Loucy (cell line): Measurements from ENCODE around the gene DYRK2.

Source experiments
- H2AFZ ChIP-seq: fragments of 200-600 bp; sonication (generic); 2 replicates; pipeline ENCODE4 v1.6.0; 2016; ENCODE audit warnings: antibody characterized with exemption, mild to moderate bottlenecking, low read length, moderate library complexity
- H3F3A ChIP-seq: fragments of 200-600 bp; 2 replicates; pipeline ENCODE4 v1.6.0; 2016; ENCODE audit warnings: antibody characterized with exemption, low read depth, mild to moderate bottlenecking
- H3K27me3 ChIP-seq: fragments of 200-600 bp; sonication (generic); 2 replicates; pipeline ENCODE4 v1.6.1; 2014; ENCODE audit warnings: low read length, mild to moderate bottlenecking; ENCODE audit not compliant: insufficient read depth, poor library complexity, severe bottlenecking
- H3K36me3 ChIP-seq: fragments of 200-600 bp; sonication (generic); 2 replicates; pipeline ENCODE4 v1.6.1; 2016; ENCODE audit warnings: low read length; ENCODE audit not compliant: insufficient read depth
- H3K4me1 ChIP-seq: fragments of 200-600 bp; sonication (generic); 2 replicates; pipeline ENCODE4 v1.5.1; 2014; ENCODE audit warnings: low read length, mild to moderate bottlenecking; ENCODE audit not compliant: insufficient read depth, poor library complexity, severe bottlenecking
- H3K4me2 ChIP-seq: fragments of 200-600 bp; sonication (generic); 2 replicates; pipeline ENCODE4 v1.6.0; 2014; ENCODE audit warnings: antibody characterized with exemption, low read length, low read depth, mild to moderate bottlenecking; ENCODE audit not compliant: poor library complexity, severe bottlenecking
- H3K4me3 ChIP-seq: fragments of 200-600 bp; sonication (generic); 2 replicates; pipeline ENCODE4 v1.5.1; 2014; ENCODE audit warnings: low read length, mild to moderate bottlenecking, mixed read lengths; ENCODE audit not compliant: poor library complexity, severe bottlenecking
- H3K79me2 ChIP-seq: fragments of 200-600 bp; sonication (generic); 2 replicates; pipeline ENCODE4 v1.6.1; 2014; ENCODE audit warnings: low read length; ENCODE audit not compliant: insufficient read depth
- H3K9ac ChIP-seq: fragments of 200-600 bp; sonication (generic); 2 replicates; pipeline ENCODE4 v1.6.0; 2014; ENCODE audit warnings: mild to moderate bottlenecking, low read depth, low read length, moderate library complexity; ENCODE audit not compliant: poor library complexity, severe bottlenecking
- H3K9me2 ChIP-seq: fragments of 200-600 bp; sonication (generic); replicated peaks from 2 replicates; pipeline ENCODE4 v1.6.1; 2016; ENCODE audit warnings: low read depth, low read length, mixed read lengths
- H3K9me3 ChIP-seq: fragments of 200-600 bp; sonication (generic); 2 replicates; pipeline ENCODE4 v1.6.1; 2014; ENCODE audit warnings: mild to moderate bottlenecking, antibody characterized with exemption, low read length, low read depth; ENCODE audit not compliant: insufficient read depth
- H4K20me1 ChIP-seq: fragments of 200-600 bp; sonication (generic); 2 replicates; pipeline ENCODE4 v1.6.0; 2014; ENCODE audit warnings: antibody characterized with exemption, low read length, mild to moderate bottlenecking; ENCODE audit not compliant: insufficient read depth, poor library complexity, severe bottlenecking
- EZH2phosphoT487 ChIP-seq: fragments of 200-600 bp; IDR thresholded peaks from 2 replicates; pipeline ENCODE4 v1.6.1; 2018; ENCODE audit warnings: antibody characterized with exemption, mild to moderate bottlenecking, moderate library complexity, borderline replicate concordance
- TF ChIP-seq, protein P1 (sequence below): fragments of 200-600 bp; sonication (generic); conservative IDR thresholded peaks from 2 replicates; pipeline ENCODE4 v1.5.1; 2014; ENCODE audit warnings: mild to moderate bottlenecking, antibody characterized with exemption, low read length

Gene DYRK2

DNA sequence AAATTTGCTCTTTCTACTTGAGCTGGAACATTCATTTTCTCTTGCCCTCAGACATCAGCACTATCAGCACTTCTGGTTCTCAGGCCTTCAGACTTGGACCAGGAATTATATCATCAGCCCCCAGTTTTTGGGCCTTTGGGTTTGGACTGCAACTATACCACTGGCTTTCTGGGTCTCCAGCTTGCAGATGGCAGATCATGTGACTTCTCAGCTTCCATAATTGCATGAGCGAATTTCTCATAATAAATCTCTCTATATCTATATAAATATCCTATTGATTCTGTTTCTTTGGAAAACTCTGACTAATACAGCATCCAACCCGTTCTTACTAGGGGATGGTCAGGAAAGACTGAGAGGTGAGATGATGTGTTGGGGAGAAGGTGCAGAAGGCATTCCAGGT is 22.4 kb upstream of the DYRK2 start:
- H3K79me2 ChIP-seq = no peaks in the 10 kb centered on the region
- no peak for TF ChIP-seq EZH2phosphoT487
- TF ChIP-seq, protein P1, sequence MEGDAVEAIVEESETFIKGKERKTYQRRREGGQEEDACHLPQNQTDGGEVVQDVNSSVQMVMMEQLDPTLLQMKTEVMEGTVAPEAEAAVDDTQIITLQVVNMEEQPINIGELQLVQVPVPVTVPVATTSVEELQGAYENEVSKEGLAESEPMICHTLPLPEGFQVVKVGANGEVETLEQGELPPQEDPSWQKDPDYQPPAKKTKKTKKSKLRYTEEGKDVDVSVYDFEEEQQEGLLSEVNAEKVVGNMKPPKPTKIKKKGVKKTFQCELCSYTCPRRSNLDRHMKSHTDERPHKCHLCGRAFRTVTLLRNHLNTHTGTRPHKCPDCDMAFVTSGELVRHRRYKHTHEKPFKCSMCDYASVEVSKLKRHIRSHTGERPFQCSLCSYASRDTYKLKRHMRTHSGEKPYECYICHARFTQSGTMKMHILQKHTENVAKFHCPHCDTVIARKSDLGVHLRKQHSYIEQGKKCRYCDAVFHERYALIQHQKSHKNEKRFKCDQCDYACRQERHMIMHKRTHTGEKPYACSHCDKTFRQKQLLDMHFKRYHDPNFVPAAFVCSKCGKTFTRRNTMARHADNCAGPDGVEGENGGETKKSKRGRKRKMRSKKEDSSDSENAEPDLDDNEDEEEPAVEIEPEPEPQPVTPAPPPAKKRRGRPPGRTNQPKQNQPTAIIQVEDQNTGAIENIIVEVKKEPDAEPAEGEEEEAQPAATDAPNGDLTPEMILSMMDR = no peak
- no peak overlapping the region for H3K4me2 ChIP-seq
- no peaks in the 10 kb centered on the region for H4K20me1 ChIP-seq
- H3K9ac ChIP-seq = no peak overlapping the region
- H3K9me3 ChIP-seq = no peaks in the 10 kb centered on the region
- H3K36me3 ChIP-seq = no peaks in the 10 kb centered on the region
- peaks cover 7% of the 10 kb centered on the region; the same call in 1 of the 2 replicates for H3F3A ChIP-seq
- no peak overlapping the region for H2AFZ ChIP-seq
- peaks cover 17% of the 10 kb centered on the region for H3K4me1 ChIP-seq
- no peak overlapping the region for H3K4me3 ChIP-seq
- H3K27me3 ChIP-seq = no peaks in the 10 kb centered on the region
- no peaks in the 10 kb centered on the region for H3K9me2 ChIP-seq

DNA sequence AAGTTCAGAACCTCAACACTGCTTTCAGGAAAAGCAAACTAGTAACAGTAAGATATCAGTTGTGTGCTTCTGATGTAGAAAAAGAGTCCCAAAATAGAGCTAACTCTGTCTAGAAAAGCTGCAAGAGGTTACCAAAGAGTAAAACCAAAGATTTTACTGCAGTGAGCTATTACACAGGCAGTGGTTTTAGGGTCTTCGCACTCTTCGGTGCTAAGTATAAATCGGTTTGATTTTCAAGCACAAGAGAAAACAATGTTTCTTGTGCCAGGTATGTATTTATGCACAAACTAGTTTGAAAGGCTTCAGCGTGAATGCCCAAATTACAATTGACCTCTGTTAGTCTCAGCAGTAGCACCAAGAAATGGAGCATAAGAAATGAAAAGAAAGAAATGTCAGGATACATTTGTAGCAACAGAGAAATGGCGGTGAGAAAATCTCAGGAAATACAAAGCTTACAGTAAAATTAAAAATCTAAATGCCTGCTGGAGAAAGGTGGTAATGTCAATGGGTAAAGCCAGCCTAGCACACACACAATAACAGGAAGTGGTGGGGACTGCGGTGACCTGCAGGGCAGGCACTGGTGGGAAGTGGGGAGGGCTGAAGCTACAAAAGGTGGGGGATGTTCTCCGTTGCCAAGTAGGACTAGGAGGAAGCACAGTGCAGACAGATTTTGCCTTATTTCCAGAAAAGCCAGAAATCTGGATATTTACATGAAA is 18.0 kb upstream of the DYRK2 start:
- Histone ChIP-seq H3K4me3 (peak overlapping the region; percentile 61), H3K4me2 (peak overlapping the region; percentile 72), H3K4me1 (peaks cover 24% of the 10 kb centered on the region), H3K27me3 (no peaks in the 10 kb centered on the region), H3F3A (peaks cover 7% of the 10 kb centered on the region; the same call in 1 of the 2 replicates), H3K9me3 (no peaks in the 10 kb centered on the region), H3K79me2 (no peaks in the 10 kb centered on the region), H3K9me2 (no peaks in the 10 kb centered on the region), H4K20me1 (no peaks in the 10 kb centered on the region), H3K36me3 (no peaks in the 10 kb centered on the region), H3K9ac (peak overlapping the region; percentile 8), H2AFZ (peak overlapping the region; percentile 48)
- TF ChIP-seq, protein P1 = 0 out of 2 replicates have a peak, but pooled peaks have one; percentile 26
- TF ChIP-seq EZH2phosphoT487 = no peak

DNA sequence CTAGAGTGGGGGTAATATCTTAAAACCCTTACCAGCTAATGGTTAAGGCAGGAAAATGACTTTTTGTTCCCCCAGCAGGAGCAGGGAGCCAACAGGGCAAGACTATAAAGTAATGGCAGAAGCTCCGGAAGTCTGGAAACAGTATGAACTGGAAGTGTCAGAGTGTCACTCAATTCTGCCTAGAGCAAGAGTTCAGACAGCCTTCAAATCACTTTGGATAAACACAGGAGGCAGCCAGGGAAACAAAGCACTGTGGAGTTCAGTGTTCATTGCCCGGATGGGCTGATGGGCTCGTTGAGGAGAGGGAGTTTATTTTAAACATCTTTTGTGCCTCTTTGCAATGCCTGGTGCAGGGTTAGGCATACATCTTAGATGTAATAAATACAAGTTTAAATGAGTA is 16.5 kb upstream of the DYRK2 start:
- H3K4me2 ChIP-seq = no peak overlapping the region
- TF ChIP-seq EZH2phosphoT487 = no peak
- TF ChIP-seq, protein P1 = no peak

More for the DNA sequence above, 16.5 kb upstream of the DYRK2 start:
- no peak overlapping the region for H3K9ac ChIP-seq
- H3K9me3 ChIP-seq = no peaks in the 10 kb centered on the region
- H3K79me2 ChIP-seq = no peaks in the 10 kb centered on the region
- H4K20me1 ChIP-seq = no peaks in the 10 kb centered on the region
- H3K36me3 ChIP-seq = no peaks in the 10 kb centered on the region
- no peak overlapping the region for H2AFZ ChIP-seq
- peaks cover 24% of the 10 kb centered on the region for H3K4me1 ChIP-seq
- no peak overlapping the region for H3K4me3 ChIP-seq
- H3K27me3 ChIP-seq = no peaks in the 10 kb centered on the region
- H3F3A ChIP-seq = peaks cover 7% of the 10 kb centered on the region; the same call in 1 of the 2 replicates
- no peaks in the 10 kb centered on the region for H3K9me2 ChIP-seq
